NCI-H510A treated with DMSO at 0.1 percent for 48 hours (cell line): ENCODE data around the gene ASCL2.
"Not testable (repeated sequence)": the region's sequence is repeated elsewhere in the genome, so short reads cannot be mapped to it uniquely, and the experiment has no call there.

Source experiments
- DNase-seq: peaks from one replicate; lab custom pipeline; 2025; lab: John Stamatoyannopoulos, UW

ASCL2 gene

GRCh38 chr11:2297623-2298030 is 27.2 kb upstream of the ASCL2 start:
- DNase-seq = no peak

GRCh38 chr11:2296913-2297622 is 26.7 kb upstream of the ASCL2 start:
- no peak for DNase-seq

GRCh38 chr11:2295971-2296912 is 25.9 kb upstream of the ASCL2 start:
- no peak for DNase-seq

- DNase-seq = no peak
Observed at GRCh38 chr11:2294926-2295290, 24.5 kb upstream of the ASCL2 start.

GRCh38 chr11:2293984-2294925 is 23.9 kb upstream of the ASCL2 start:
- no peak for DNase-seq

GRCh38 chr11:2293531-2293971 is 23.2 kb upstream of the ASCL2 start:
- DNase-seq = no peak

GRCh38 chr11:2290351-2290841 is 20.0 kb upstream of the ASCL2 start:
- DNase-seq = no peak

- DNase-seq = no peak
Observed at GRCh38 chr11:2289859-2290258, 19.5 kb upstream of the ASCL2 start.

- no peak for DNase-seq
Observed at GRCh38 chr11:2289350-2289749, 19.0 kb upstream of the ASCL2 start.

GRCh38 chr11:2287091-2287490 is 16.7 kb upstream of the ASCL2 start:
- DNase-seq = no peak

GRCh38 chr11:2286350-2286749 is 16.0 kb upstream of the ASCL2 start:
- not testable (repeated sequence) for DNase-seq

- DNase-seq = no peak
Observed at GRCh38 chr11:2280208-2280607, 9.8 kb upstream of the ASCL2 start.

GRCh38 chr11:2277933-2278523 is 7.6 kb upstream of the ASCL2 start:
- no peak for DNase-seq

GRCh38 chr11:2277008-2277346 is 6.6 kb upstream of the ASCL2 start:
- DNase-seq = no peak

GRCh38 chr11:2276280-2277007 is 6.1 kb upstream of the ASCL2 start:
- DNase-seq = no peak

GRCh38 chr11:2275334-2276279 is 5.2 kb upstream of the ASCL2 start:
- no peak for DNase-seq

GRCh38 chr11:2273771-2274170 is 3.4 kb upstream of the ASCL2 start:
- DNase-seq = no peak

GRCh38 chr11:2273311-2273710 is 2.9 kb upstream of the ASCL2 start:
- DNase-seq = no peak

- no peak for DNase-seq
Observed at GRCh38 chr11:2272946-2273280, 2.5 kb upstream of the ASCL2 start.
